Motor neuron (in vitro differentiated cells): Measurements from ENCODE around the gene LSM10. TPM values are rescaled to one million over a fixed set of nuclear protein-coding genes. Genes with fewer than 3 reads are reported as not detected.
A peak's percentile ranks its signal among the peaks of the same experiment; 100 is the strongest.

Source experiments
- ATAC-seq, 8 experiments: fragments of 200-7000 bp; cut with Tn5 transposase; replicated peaks in 6 of 8; 2 replicates each; pipeline ENCODE4 v1.8.0; 2021; ENCODE audit warnings: mild to moderate bottlenecking in 8 of 8, moderate library complexity in 8 of 8
- H3K27ac ChIP-seq, 2 donors: fragments of 250-450 bp; sonication (Bioruptor Pico); 2 replicates each; pipeline ENCODE4 v1.9.0; 2021; ENCODE audit warnings: antibody characterized with exemption in 2 of 2, mild to moderate bottlenecking in 2 of 2, moderate library complexity in 1 of 2
- H3K4me1 ChIP-seq, 2 donors: fragments of 250-450 bp; sonication (Bioruptor Pico); replicated peaks in 1 of 2; 2 replicates each; pipeline ENCODE4 v1.6.1; 2021; ENCODE audit warnings: antibody characterized with exemption in 2 of 2, mild to moderate bottlenecking in 2 of 2, moderate library complexity in 1 of 2
- H3K4me3 ChIP-seq, 5 donors: fragments of 250-450 bp; sonication (Bioruptor Pico); 2 replicates each; pipeline ENCODE4 v1.9.0; 2021; ENCODE audit warnings: antibody characterized with exemption in 5 of 5, mild to moderate bottlenecking in 5 of 5, moderate library complexity in 4 of 5
- WGBS, 10 experiments: fragments of 450-650 bp; shearing (Covaris generic); methylation state at CpG; one replicate each; pipeline ENCODE4 v1.0.0; 2022; 5-methylcytosine and 5-hydroxymethylcytosine counted together
- in situ Hi-C, 9 experiments: fragments of 400-800 bp; cut with MboI; loops; one replicate each; pipeline ENCODE4 v1.15.0; 2021; ENCODE audit warnings: low sequenced_read_pairs in 9 of 9, low pct_unique_long_range_greater_than_20kb in 2 of 9; ENCODE audit not compliant: unreplicated experiment in 9 of 9
- total RNA-seq, 8 experiments: library from RNA; unstranded; fragments of 300-600 nt; gene quantifications; 2 replicates each; pipeline versions ENCODE4 v1.2.3 to v1.2.4, GENCODE V29; 2022

LSM10 gene
- total RNA-seq, 8 experiments from 2014 or later: 32.4 to 68.7 (median 40.2) TPM

GRCh38 chr1:36421649-36422048 lies 23.9 kb upstream of the LSM10 start:
- in situ Hi-C loops: loop anchor here in 5 of 9 experiments (10.0 to 25.0 kb wide), 3 partner anchors 259 to 327 kb away; partner anchors contain the start of gene MAP7D1 (in 1 of the 5)
- no peak overlapping the region for H3K4me3 ChIP-seq
- peaks cover 6 to 12% of the 10 kb centered on the region in 2 donors for H3K4me1 ChIP-seq
- no peak overlapping the region for H3K27ac ChIP-seq
- WGBS, 10 experiments: 64 to 100% (median 89%) methylated on average over 1 to 7 of the region's 7 CpGs; no CpG with 5 or more reads in 2 of the 10 experiments
- ATAC-seq: no peak

GRCh38 chr1:36420836-36421317 lies 23.2 kb upstream of the LSM10 start:
- in situ Hi-C loops: loop anchor here in 5 of 9 experiments (10.0 to 25.0 kb wide), 3 partner anchors 259 to 326 kb away; partner anchors contain the start of gene MAP7D1 (in 1 of the 5)
- H3K27ac ChIP-seq: no peak overlapping the region
- WGBS, 10 experiments: 0 to 44% (median 13%) methylated on average over 2 to 13 of the region's 13 CpGs

GRCh38 chr1:36420409-36420808 lies 22.7 kb upstream of the LSM10 start:
- ATAC-seq: no peak
- 0 to 100% (median 64%) methylated on average over 1 to 5 of the region's 5 CpGs for WGBS, 10 experiments
- Histone ChIP-seq H3K4me1 (peaks cover 6 to 12% of the 10 kb centered on the region in 2 donors), H3K4me3 (no peak overlapping the region), H3K27ac (no peak overlapping the region)
- in situ Hi-C loops: loop anchor here in 5 of 9 experiments (10.0 to 25.0 kb wide), 3 partner anchors 258 to 326 kb away; partner anchors contain the start of gene MAP7D1 (in 1 of the 5)

More at GRCh38 chr1:36420836-36421317, 23.2 kb upstream of the LSM10 start:
- H3K4me1 ChIP-seq: peaks cover 6 to 12% of the 10 kb centered on the region in 2 donors
- no peak overlapping the region for H3K4me3 ChIP-seq
- ATAC-seq: peak; percentile 88 to 100 (median 96)

GRCh38 chr1:36419569-36419968 lies 21.9 kb upstream of the LSM10 start:
- ATAC-seq: no peak
- H3K4me3 ChIP-seq: no peak overlapping the region
- 46 to 96% (median 83%) methylated on average over 1 to 4 of the region's 4 CpGs; no CpG with 5 or more reads in 1 of the 10 experiments for WGBS, 10 experiments
- H3K27ac ChIP-seq: no peak overlapping the region
- in situ Hi-C loops: loop anchor here in 4 of 9 experiments (25.0 kb wide), 2 partner anchors 257 to 307 kb away; partner anchors contain the start of gene MAP7D1 (in 1 of the 4)
- peaks cover 6 to 12% of the 10 kb centered on the region in 2 donors for H3K4me1 ChIP-seq

GRCh38 chr1:36419140-36419539 lies 21.4 kb upstream of the LSM10 start:
- no peak for ATAC-seq
- H3K4me3 ChIP-seq: no peak overlapping the region
- 43 to 100% (median 83%) methylated on average over 1 to 3 of the region's 3 CpGs; no CpG with 5 or more reads in 2 of the 10 experiments for WGBS, 10 experiments
- H3K4me1 ChIP-seq: peaks cover 6 to 12% of the 10 kb centered on the region in 2 donors
- in situ Hi-C loops: loop anchor here in 4 of 9 experiments (25.0 kb wide), 2 partner anchors 257 to 307 kb away; partner anchors contain the start of gene MAP7D1 (in 1 of the 4)
- H3K27ac ChIP-seq: no peak overlapping the region

- Histone ChIP-seq H3K4me3 (no peak overlapping the region), H3K27ac (peak overlapping the region in 1 of 2 donors; percentile 59), H3K4me1 (peaks cover 6 to 12% of the 10 kb centered on the region in 2 donors)
- ATAC-seq: peak in 4 of 8 experiments; percentile 35 to 72 (median 68)
- WGBS, 10 experiments: 28 to 85% (median 69%) methylated on average over 2 to 9 of the region's 9 CpGs; no CpG with 5 or more reads in 2 of the 10 experiments
- in situ Hi-C loops: loop anchor here in 4 of 9 experiments (25.0 kb wide), 2 partner anchors 256 to 306 kb away; partner anchors contain the start of gene MAP7D1 (in 1 of the 4)
These were observed 20.2 kb upstream of the LSM10 start for GRCh38 chr1:36417931-36418330.

GRCh38 chr1:36415661-36416326 lies 18.1 kb upstream of the LSM10 start:
- ATAC-seq: no peak
- Histone ChIP-seq H3K27ac (no peak overlapping the region), H3K4me1 (peaks cover 6 to 12% of the 10 kb centered on the region in 2 donors), H3K4me3 (no peak overlapping the region)
- in situ Hi-C loops: loop anchor here in 4 of 9 experiments (25.0 kb wide), 2 partner anchors 253 to 303 kb away; partner anchors contain the start of gene MAP7D1 (in 1 of the 4)
- 74 to 100% (median 92%) methylated on average over 1 to 15 of the region's 15 CpGs; no CpG with 5 or more reads in 1 of the 10 experiments for WGBS, 10 experiments

GRCh38 chr1:36414384-36414783 lies 16.7 kb upstream of the LSM10 start:
- in situ Hi-C loops: loop anchor here in 4 of 9 experiments (25.0 kb wide), 2 partner anchors 252 to 302 kb away; partner anchors contain the start of gene MAP7D1 (in 1 of the 4)
- no peak overlapping the region for H3K27ac ChIP-seq
- WGBS, 10 experiments: 69 to 100% (median 92%) methylated on average over 3 to 4 of the region's 4 CpGs; no CpG with 5 or more reads in 3 of the 10 experiments
- no peak overlapping the region for H3K4me3 ChIP-seq
- ATAC-seq: no peak
- H3K4me1 ChIP-seq: peaks cover 3 to 10% of the 10 kb centered on the region in 2 donors

- Histone ChIP-seq H3K4me1 (no peaks in the 10 kb centered on the region), H3K27ac (no peak overlapping the region), H3K4me3 (no peak overlapping the region)
- in situ Hi-C loops: loop anchor here in 4 of 9 experiments (25.0 kb wide), 2 partner anchors 250 to 300 kb away; partner anchors contain the start of gene MAP7D1 (in 1 of the 4)
- peak in 5 of 8 experiments; percentile 8 to 99 (median 98) for ATAC-seq
- 38 to 84% (median 67%) methylated on average over 2 to 9 of the region's 11 CpGs for WGBS, 10 experiments
These were observed 14.3 kb upstream of the LSM10 start for GRCh38 chr1:36411674-36412648.

GRCh38 chr1:36408479-36408878 lies 10.8 kb upstream of the LSM10 start:
- Histone ChIP-seq H3K27ac (no peak overlapping the region), H3K4me3 (no peak overlapping the region), H3K4me1 (no peaks in the 10 kb centered on the region)
- in situ Hi-C loops: loop anchor here in 4 of 9 experiments (25.0 kb wide), 2 partner anchors 246 to 296 kb away; partner anchors contain the start of gene MAP7D1 (in 1 of the 4)
- ATAC-seq: no peak
- 10 to 100% (median 80%) methylated on average over 1 to 2 of the region's 2 CpGs; no CpG with 5 or more reads in 1 of the 10 experiments for WGBS, 10 experiments

- no peak for ATAC-seq
- no peak overlapping the region for H3K27ac ChIP-seq
- H3K4me3 ChIP-seq: no peak overlapping the region
- WGBS, 10 experiments: 75 to 100% (median 83%) methylated on average over 1 of the region's 1 CpG; no CpG with 5 or more reads in 5 of the 10 experiments
- in situ Hi-C loops: loop anchor here in 4 of 9 experiments (25.0 kb wide), 2 partner anchors 244 to 294 kb away; partner anchors contain the start of gene MAP7D1 (in 1 of the 4)
- H3K4me1 ChIP-seq: peaks cover 8% of the 10 kb centered on the region in 2 donors
These were observed 8.7 kb upstream of the LSM10 start for GRCh38 chr1:36406440-36406839.
